Measurements from ENCODE around the gene SMAD1.

SMAD1 gene

DNA sequence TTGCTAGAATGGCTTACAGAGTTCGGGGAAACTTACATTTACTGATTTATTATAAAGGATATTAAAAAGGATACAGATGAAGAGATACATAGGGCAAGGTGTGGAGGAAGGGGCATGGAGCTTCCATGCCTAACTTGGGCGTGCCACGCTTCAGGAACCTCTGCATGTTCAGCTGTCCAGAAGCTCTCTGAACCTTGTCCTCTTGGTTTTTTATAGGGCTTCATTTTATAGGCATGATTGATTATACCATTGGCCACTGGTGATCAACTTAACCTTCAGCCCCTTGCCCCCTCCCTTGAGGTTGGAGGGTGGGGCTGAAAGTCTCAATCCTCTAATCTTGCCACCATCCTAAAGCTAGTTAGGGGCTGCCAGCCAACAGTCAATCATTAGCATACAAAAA is 10.7 kb downstream of the SMAD1 start:
- in situ Hi-C loops (cut with HindIII; ENCODE audit: low sequenced_read_pairs): no loop called here

DNA sequence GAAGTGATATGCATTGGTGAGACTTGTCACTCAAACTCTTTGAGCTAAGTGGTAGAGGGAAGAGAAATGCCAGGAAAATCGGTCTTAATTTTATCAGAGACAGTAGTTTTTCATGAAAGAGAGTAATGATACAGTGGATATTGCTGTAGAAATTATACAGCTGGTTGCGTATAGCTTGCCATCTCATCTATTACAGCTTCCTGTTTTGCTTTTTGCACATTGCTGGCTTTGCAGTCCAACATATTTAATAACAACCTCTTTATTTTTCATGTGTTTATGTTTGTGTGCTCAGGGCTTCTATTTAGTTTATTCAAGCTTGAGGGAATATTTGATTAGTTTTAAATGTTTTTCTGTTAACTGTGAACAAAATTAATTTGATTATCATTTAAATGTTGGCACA is 11.5 kb downstream of the SMAD1 start:
- TF ChIP-seq, protein P1, sequence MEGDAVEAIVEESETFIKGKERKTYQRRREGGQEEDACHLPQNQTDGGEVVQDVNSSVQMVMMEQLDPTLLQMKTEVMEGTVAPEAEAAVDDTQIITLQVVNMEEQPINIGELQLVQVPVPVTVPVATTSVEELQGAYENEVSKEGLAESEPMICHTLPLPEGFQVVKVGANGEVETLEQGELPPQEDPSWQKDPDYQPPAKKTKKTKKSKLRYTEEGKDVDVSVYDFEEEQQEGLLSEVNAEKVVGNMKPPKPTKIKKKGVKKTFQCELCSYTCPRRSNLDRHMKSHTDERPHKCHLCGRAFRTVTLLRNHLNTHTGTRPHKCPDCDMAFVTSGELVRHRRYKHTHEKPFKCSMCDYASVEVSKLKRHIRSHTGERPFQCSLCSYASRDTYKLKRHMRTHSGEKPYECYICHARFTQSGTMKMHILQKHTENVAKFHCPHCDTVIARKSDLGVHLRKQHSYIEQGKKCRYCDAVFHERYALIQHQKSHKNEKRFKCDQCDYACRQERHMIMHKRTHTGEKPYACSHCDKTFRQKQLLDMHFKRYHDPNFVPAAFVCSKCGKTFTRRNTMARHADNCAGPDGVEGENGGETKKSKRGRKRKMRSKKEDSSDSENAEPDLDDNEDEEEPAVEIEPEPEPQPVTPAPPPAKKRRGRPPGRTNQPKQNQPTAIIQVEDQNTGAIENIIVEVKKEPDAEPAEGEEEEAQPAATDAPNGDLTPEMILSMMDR (IDR thresholded peaks at IDR 0.05; ENCODE audit: low read depth, low read length, missing control alignments): no peak
- in situ Hi-C loops (cut with HindIII; ENCODE audit: low sequenced_read_pairs): no loop called here
- no peak for DNase-seq (ENCODE audit: low read depth)
- no peak overlapping the region for H3K4me3 ChIP-seq (ENCODE audit: low read depth, low read length)

More for the DNA sequence above, 10.7 kb downstream of the SMAD1 start:
- no peak for DNase-seq (ENCODE audit: low read depth)
- TF ChIP-seq, protein P1 (IDR thresholded peaks at IDR 0.05; ENCODE audit: low read depth, low read length, missing control alignments): no peak
- H3K4me3 ChIP-seq (ENCODE audit: low read depth, low read length): no peak overlapping the region

DNA sequence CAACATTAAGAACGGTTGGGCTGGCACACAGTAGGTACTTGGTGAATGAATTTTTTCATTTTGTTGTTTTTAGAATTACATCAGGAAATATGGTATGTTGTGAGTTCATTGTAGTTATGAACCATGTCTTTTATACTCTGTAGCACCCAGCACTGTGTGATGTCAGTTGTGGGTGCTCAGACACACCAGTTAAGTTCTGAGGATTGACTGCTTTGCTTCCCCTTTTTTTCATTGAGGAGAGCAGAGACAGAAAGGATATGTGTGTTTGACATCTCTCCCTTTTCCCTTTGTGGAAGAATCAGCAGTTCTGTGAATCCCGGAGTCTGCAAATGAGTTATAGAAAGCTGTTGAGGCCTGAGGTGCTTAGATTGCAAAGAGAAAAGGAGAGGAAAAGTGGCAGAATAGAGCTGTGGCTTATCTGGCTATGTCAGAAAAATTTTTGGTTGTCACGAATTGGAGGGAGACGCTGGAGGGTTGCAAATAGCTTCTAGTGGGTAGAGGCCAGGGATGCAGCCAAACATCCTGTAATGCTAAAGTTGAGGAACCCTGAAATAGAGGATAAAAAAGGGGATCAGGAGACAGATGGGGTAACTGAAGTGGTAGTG is 13.1 kb downstream of the SMAD1 start:
- no peak for DNase-seq (ENCODE audit: low read depth)
- H3K4me3 ChIP-seq (ENCODE audit: low read depth, low read length): no peak overlapping the region
- in situ Hi-C loops (cut with HindIII; ENCODE audit: low sequenced_read_pairs): no loop called here
- TF ChIP-seq, protein P1 (IDR thresholded peaks at IDR 0.05; ENCODE audit: low read depth, low read length, missing control alignments): no peak

DNA sequence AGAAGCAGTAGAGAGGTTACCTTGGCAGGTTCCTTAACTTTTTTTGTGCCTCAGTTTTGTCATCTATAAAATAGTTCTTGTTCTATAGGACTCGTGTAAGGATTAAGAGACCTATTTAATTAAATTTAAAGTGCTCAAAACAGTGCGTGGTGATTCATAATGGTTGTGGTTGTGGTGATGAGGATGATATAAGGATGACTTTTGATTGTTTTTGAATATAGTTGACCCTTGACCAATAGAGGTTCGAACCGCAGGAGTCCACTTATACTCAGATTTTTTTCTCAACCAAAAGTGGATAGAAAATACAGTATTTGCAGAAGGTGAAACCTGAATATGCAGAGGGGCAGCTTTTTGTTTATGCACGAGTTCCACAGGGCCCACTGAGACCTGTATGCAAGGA is 14.6 kb downstream of the SMAD1 start:
- DNase-seq (ENCODE audit: low read depth): no peak
- H3K4me3 ChIP-seq (ENCODE audit: low read depth, low read length): no peak overlapping the region
- in situ Hi-C loops (cut with HindIII; ENCODE audit: low sequenced_read_pairs): no loop called here
- TF ChIP-seq, protein P1 (IDR thresholded peaks at IDR 0.05; ENCODE audit: low read depth, low read length, missing control alignments): no peak

DNA sequence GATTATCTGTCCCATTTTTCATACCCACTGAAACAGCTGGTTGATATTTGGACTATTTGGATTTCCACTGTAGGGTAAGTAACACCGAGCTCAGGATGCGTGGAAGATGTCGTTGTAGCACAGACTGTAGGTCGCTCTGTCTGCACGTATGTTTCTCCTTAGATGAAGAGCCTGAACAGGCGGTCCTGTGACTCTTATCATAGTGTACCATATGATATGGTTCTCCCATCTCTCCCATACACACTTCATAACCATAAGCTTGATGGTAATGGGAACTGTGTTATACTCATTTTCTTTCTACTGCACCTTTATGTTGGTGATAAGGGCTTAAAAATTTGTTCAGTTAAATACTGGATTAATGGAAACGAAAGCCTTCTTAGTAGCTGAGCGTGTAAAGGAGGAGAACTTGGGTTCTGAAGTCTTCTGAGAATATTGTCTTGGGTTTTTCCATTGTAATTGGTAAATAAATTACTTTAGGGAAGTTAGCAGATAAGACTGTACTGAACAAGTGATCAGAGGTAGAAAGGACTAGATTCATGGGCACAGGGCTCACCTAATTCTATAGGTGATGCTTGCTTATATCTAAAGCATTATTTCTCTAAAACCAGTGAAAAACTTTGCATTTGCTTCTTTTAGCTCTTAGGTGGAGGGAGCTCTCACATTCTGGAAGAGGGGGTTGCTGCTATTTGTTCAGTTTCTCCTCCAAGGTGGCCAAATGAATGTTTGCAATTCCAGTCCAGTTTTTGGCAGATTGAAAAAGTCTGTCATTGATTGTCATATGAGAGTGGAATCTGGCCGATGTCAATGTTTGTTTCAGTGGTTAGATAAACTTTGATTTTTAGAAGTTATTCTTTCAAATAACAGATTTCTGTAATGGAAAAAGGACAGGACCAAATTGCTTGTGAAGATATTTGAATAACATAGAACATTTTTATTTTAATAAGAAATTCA is 15.8 kb downstream of the SMAD1 start:
- in situ Hi-C loops (cut with HindIII; ENCODE audit: low sequenced_read_pairs): no loop called here
- no peak for DNase-seq (ENCODE audit: low read depth)
- TF ChIP-seq, protein P1 (IDR thresholded peaks at IDR 0.05; ENCODE audit: low read depth, low read length, missing control alignments): no peak
- no peak overlapping the region for H3K4me3 ChIP-seq (ENCODE audit: low read depth, low read length)

DNA sequence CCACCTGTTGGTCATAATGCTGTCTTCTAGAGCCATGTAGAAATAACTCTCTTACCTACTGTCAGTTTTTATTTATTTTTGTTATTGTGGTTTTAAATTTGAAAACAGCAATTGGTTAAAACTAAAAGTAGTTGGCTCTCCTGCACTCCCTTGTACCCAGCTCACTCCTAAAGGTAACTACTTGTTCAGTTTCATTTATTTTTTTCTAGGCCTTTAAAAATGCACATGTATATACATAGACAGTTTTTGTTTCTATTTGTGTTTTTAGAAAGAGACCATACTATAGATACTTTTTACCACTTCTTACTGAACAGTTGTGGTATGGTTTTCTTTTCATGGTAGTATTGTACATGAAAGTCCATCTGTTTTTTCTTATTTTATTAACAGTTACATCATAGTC is 16.8 kb downstream of the SMAD1 start:
- TF ChIP-seq, protein P1 (IDR thresholded peaks at IDR 0.05; ENCODE audit: low read depth, low read length, missing control alignments): no peak
- in situ Hi-C loops (cut with HindIII; ENCODE audit: low sequenced_read_pairs): no loop called here
- no peak overlapping the region for H3K4me3 ChIP-seq (ENCODE audit: low read depth, low read length)
- no peak for DNase-seq (ENCODE audit: low read depth)
